Peyer's patch (tissue), 4 donors: ENCODE data around the gene ANXA10. TPM values are rescaled to one million over a fixed set of nuclear protein-coding genes. Genes with fewer than 3 reads are reported as not detected.

ENCODE experiments used
- DNase-seq, 3 donors: peaks; one replicate each; pipeline ENCODE4 v3.0.0-alpha.2; 2017 to 2019
- H3K27ac ChIP-seq, 4 donors: fragments of 200-600 bp; sonication (generic); one replicate each; pipeline ENCODE4 v1.5.1; 2016 to 2019
- H3K27me3 ChIP-seq, 2 donors: fragments of 200-600 bp; sonication (generic); one replicate each; pipeline ENCODE4 v1.5.1; 2019
- H3K36me3 ChIP-seq, 3 donors: fragments of 200-600 bp; sonication (generic); one replicate each; pipeline ENCODE4 v1.5.1; 2016 to 2019
- H3K4me1 ChIP-seq, 4 donors: fragments of 200-600 bp; sonication (generic); one replicate each; pipeline ENCODE4 v1.5.1; 2016 to 2019
- H3K4me3 ChIP-seq, 4 donors: fragments of 200-600 bp; sonication (generic); 1 replicate in 3 of 4; 2 replicates in 1 of 4; pipeline ENCODE4 v1.5.1; 2016 to 2019; ENCODE audit warnings: mild to moderate bottlenecking in 1 of 4
- H3K9me3 ChIP-seq, 4 donors: fragments of 200-600 bp; sonication (generic); one replicate each; pipeline ENCODE4 v1.5.1; 2016 to 2019; ENCODE audit warnings: mild to moderate bottlenecking in 1 of 4
- POLR2A ChIP-seq, 2 donors: fragments of 450-650 bp; IDR thresholded peaks; one replicate each; pipeline ENCODE4 v1.5.1; 2017; ENCODE audit warnings: antibody characterized with exemption in 2 of 2, mild to moderate bottlenecking in 2 of 2, moderate library complexity in 2 of 2
- total RNA-seq, 4 donors: library from RNA; depleted of rRNA; stranded (reverse); fragments of >200 nt; gene quantifications; one replicate each; pipeline ENCODE4 v1.1.0, GENCODE V29; 2016
- TF ChIP-seq, protein P1 (sequence below), 6 experiments: fragments of 450-650 bp in 4 of 6; fragments of 200-600 bp in 2 of 6; sonication (generic) in 1 of 6; IDR thresholded peaks; one replicate each; pipeline ENCODE4 v1.5.1; 2017 to 2019; ENCODE audit warnings: antibody characterized with exemption in 6 of 6, mild to moderate bottlenecking in 3 of 6, moderate library complexity in 1 of 6

ANXA10 gene
- total RNA-seq, 4 donors from 2014 or later: not detected

DNA sequence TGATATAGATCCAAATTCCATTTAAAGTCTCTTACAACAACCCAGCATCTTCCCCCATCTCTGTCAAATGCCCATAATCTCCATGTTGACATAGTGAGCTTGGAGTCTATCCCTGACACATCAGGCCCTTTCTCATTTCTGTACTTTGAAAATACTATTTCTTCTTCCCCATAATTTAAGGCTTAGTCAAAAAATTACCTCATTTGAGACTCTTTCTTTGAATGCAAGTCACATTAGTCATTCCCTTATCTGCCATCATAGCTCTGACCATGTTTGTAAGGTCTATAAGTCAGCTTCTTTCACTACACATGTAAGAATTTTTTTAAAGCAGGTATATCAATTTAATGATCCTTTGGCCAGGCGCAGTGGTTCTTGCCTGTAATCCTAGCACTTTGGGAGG is 126.3 kb downstream of the ANXA10 start:
- Histone ChIP-seq H3K4me3 (no peak overlapping the region), H3K36me3 (peaks cover 0 to 29% (median 0%) of the 10 kb centered on the region in 3 donors), H3K27me3 (no peaks in the 10 kb centered on the region), H3K4me1 (no peaks in the 10 kb centered on the region), H3K9me3 (no peaks in the 10 kb centered on the region), H3K27ac (no peak overlapping the region)
- no peak for TF ChIP-seq POLR2A (IDR thresholded peaks at IDR 0.05)
- TF ChIP-seq, protein P1, sequence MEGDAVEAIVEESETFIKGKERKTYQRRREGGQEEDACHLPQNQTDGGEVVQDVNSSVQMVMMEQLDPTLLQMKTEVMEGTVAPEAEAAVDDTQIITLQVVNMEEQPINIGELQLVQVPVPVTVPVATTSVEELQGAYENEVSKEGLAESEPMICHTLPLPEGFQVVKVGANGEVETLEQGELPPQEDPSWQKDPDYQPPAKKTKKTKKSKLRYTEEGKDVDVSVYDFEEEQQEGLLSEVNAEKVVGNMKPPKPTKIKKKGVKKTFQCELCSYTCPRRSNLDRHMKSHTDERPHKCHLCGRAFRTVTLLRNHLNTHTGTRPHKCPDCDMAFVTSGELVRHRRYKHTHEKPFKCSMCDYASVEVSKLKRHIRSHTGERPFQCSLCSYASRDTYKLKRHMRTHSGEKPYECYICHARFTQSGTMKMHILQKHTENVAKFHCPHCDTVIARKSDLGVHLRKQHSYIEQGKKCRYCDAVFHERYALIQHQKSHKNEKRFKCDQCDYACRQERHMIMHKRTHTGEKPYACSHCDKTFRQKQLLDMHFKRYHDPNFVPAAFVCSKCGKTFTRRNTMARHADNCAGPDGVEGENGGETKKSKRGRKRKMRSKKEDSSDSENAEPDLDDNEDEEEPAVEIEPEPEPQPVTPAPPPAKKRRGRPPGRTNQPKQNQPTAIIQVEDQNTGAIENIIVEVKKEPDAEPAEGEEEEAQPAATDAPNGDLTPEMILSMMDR (IDR thresholded peaks at IDR 0.05): no peak
- DNase-seq: no peak

DNA sequence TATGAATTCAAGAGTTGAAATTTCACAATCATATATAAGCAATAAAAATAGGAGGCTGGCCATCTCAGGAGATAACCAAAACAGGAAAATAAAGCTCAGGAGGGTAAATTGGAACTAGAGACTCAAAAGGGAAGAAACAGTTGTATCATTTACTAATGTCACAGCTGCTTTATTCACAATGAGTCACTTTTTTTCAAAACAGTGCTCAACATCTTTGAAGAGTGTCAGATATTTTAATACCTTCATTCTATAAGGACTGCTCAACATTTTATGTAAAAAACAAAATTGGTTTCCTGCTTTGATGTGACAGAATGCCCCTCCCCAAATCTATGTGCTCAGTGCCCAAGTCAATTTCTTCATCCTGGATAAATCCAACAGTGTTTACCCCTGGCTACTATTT is 128.6 kb downstream of the ANXA10 start:
- H3K9me3 ChIP-seq: no peaks in the 10 kb centered on the region
- H3K4me1 ChIP-seq: no peaks in the 10 kb centered on the region
- H3K27ac ChIP-seq: no peak overlapping the region
- DNase-seq: no peak
- H3K27me3 ChIP-seq: no peaks in the 10 kb centered on the region
- peaks cover 0 to 29% (median 0%) of the 10 kb centered on the region in 3 donors for H3K36me3 ChIP-seq
- H3K4me3 ChIP-seq: no peak overlapping the region
- TF ChIP-seq, protein P1 (IDR thresholded peaks at IDR 0.05): no peak
- no peak for TF ChIP-seq POLR2A (IDR thresholded peaks at IDR 0.05)

DNA sequence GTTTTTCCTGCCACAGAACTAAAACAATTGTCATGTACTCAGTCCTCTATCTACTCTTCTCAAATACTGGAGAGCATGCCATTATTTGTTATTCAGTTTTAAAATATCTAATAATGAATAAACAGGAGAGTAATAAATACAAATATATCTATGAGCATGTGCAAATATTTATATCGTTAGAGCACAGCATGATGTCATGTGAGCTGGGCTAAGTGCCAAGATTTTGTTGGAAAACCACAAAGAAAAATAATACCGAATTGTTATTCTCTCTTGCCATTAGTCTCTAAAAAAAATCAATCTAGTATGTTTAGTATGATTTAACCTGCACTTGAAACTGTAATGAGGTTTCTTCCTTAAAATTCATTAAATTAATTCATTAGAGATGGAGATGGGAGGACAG is 129.0 kb downstream of the ANXA10 start:
- no peak overlapping the region for H3K4me3 ChIP-seq
- H3K27ac ChIP-seq: no peak overlapping the region
- H3K9me3 ChIP-seq: no peaks in the 10 kb centered on the region
- no peaks in the 10 kb centered on the region for H3K27me3 ChIP-seq
- DNase-seq: no peak
- TF ChIP-seq POLR2A (IDR thresholded peaks at IDR 0.05): no peak
- TF ChIP-seq, protein P1 (IDR thresholded peaks at IDR 0.05): no peak
- peaks cover 0 to 27% (median 0%) of the 10 kb centered on the region in 3 donors for H3K36me3 ChIP-seq
- H3K4me1 ChIP-seq: no peaks in the 10 kb centered on the region

Other genes starting within 250 kb of the ANXA10 start
- gene DDX60, start 226.2 kb downstream of the ANXA10 start, total RNA-seq: 10 to 100 TPM; 13.7 to 23.3 (median 17.4) TPM